GM21390 (cell line): Measurements from ENCODE around the gene SEMA3C.
"Not testable (repeated sequence)": the region's sequence is repeated elsewhere in the genome, so short reads cannot be mapped to it uniquely, and the experiment has no call there.

Experiments used
- ATAC-seq: cut with Tn5 transposase; IDR thresholded peaks from one replicate; pipeline ENCODE4 v1.9.1; 2021; ENCODE audit not compliant: unreplicated experiment

Gene SEMA3C

GRCh38 chr7:80929619-80930018 is 10.8 kb upstream of the SEMA3C start:
- ATAC-seq, result no peak

GRCh38 chr7:80926955-80927354 is 8.1 kb upstream of the SEMA3C start:
- not testable (repeated sequence) for ATAC-seq

GRCh38 chr7:80924090-80924489 is 5.2 kb upstream of the SEMA3C start:
- ATAC-seq, result no peak

- ATAC-seq, result no peak
Observed at GRCh38 chr7:80923211-80923612, 4.4 kb upstream of the SEMA3C start.

- no peak for ATAC-seq
Observed at GRCh38 chr7:80922253-80923049, 3.6 kb upstream of the SEMA3C start.

DNA sequence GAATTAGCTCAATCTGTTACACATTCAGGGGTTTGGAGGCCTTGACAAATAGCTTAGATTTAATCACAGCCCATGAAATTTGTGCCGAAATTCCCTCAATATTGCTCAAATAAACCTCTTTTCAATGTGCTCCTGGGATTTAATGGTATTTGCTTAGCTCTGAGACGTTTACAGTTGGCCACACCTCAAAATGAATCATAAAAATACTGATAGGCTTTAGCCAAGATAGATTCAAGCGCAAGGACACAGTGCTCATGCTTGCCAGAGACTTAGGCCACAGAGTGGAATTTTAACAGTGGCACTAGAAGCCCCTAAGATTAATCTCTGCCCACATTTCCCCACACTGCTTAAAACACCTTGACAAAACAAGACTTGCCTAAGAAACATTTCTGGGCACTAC is 2.3 kb upstream of the SEMA3C start:
- no peak for ATAC-seq

DNA sequence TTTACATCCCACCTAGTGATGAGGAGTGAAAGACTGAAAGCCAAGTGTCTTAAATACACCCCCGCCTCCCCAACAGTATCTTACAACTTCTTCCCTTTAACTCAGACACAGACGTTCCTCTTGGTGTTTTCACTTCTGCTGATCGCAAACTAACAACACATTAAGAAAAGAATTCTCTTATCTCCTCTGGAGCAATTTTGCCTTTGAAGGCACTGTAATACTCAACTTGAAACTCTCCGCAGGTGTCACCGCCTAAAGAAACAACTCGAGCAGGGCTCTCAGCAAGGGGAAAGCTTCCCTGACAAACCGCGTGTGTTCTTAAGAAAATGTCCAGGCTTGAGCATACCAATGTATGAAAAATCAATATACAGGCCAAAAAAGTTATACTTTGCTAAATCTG is 452 bp downstream of the SEMA3C start:
- peak; percentile 54 for ATAC-seq

- no peak for ATAC-seq
Observed at GRCh38 chr7:80916770-80917741, 1.8 kb downstream of the SEMA3C start.

GRCh38 chr7:80910228-80910627 is 8.6 kb downstream of the SEMA3C start:
- ATAC-seq, result no peak

- ATAC-seq, result no peak
Observed at GRCh38 chr7:80908360-80908797, 10.5 kb downstream of the SEMA3C start.

- no peak for ATAC-seq
Observed at GRCh38 chr7:80907612-80908011, 11.2 kb downstream of the SEMA3C start.

DNA sequence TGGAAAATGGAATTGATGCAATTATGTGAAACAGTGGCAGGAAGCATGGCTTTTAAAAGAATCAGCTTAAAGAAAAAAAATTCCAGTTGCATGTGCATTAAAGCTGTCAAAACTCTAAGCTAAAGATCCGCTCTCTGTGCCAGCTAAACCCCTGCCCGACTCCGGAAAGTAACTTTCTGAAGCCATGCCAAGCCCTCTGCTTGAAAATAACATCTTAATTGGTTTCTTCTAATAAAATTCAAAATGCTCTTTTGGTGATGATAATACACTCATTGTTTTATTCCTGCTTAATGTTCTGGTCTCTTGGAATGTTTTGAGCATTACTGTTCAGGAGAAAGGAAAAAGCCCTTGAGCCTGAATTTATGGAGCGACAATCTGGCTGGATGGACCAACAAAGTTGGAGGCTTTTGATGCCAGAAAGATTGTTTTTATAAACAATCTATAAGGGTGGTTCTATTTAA is 11.7 kb downstream of the SEMA3C start:
- ATAC-seq, result no peak

GRCh38 chr7:80905334-80905733 is 13.5 kb downstream of the SEMA3C start:
- ATAC-seq, result no peak

GRCh38 chr7:80902716-80903308 is 16.0 kb downstream of the SEMA3C start:
- ATAC-seq, result no peak

DNA sequence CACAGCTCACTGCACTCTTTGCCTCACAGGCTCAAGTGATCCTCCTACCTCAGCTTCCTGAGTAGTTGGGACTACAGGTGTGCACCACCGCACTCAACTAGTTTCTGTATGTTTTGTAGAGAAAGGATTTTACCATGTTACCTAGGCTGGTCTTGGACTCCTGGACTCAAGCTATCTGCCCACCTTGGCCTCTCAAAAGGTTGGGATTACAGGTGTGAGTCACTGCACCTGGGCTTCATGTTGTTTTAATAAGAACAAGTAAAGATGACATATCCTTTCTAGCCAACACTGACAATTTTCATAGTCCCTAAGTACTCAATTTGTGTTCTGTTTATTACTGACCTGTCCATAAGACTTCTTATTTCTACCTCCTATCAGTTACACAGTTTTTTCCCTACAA is 16.8 kb downstream of the SEMA3C start:
- no peak for ATAC-seq

- no peak for ATAC-seq
Observed at GRCh38 chr7:80900583-80901576, 18.0 kb downstream of the SEMA3C start.

DNA sequence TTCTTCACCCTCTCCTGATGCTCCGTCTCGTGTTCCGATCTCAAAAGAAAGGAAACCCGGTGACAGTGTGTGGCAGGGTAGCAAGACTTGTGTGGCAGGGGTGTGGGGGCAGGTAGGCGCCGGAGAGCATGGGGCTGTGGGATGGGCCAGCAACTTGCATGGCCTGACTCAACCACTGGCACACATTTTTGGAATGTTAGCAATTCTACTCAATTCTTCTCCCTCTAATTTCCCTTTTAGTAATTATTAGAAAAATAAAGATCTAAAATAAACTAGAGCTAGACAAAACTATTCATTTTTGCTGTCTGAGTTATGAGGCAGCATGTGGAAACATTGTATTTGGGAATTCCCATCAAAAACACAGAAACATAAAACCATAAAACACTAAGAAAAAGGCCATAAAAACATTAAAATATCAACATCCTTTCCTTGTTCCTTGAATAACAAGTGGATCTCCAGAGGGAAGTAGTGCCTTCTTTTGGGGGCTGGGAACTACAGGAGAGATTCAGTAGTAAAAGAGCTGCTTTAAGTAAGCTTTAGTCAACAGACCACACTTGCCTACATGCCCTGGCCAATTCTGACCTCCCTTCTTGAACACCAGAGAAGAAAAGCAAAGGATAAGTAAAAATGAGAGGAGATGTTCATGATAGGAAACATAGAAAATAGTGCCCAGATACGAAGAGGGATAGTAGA is 21.8 kb downstream of the SEMA3C start:
- no peak for ATAC-seq

DNA sequence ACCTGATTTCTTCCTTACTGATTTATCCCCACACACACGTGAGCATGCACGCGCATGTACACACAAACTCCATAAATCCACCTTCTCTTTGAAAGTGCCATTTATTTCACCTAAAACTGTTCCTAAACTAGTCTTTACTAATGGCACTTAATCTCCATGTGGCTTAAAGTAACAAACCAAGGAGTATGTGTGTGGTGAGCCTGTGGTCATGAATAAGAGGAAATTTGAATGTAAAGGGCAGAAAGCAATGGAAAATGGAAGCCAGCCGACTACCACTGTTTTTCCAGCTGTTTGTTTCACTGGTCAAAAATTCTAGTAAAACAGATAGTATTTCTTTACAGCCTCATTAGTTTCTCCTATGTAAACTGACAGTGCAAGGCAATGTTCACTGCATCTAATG is 23.8 kb downstream of the SEMA3C start:
- no peak for ATAC-seq

GRCh38 chr7:80891259-80891544 is 27.6 kb downstream of the SEMA3C start:
- ATAC-seq, result no peak
